ENCODE measurements around the gene CZIB. TPM values are rescaled to one million over a fixed set of nuclear protein-coding genes. Genes with fewer than 3 reads are reported as not detected.

The CZIB gene
- total and polyA plus RNA-seq, 2 of the 13 experiments (the other 11 are each of a cell fraction or from before 2014, with no cell fraction given), result 49.2 to 67.0 TPM

DNA sequence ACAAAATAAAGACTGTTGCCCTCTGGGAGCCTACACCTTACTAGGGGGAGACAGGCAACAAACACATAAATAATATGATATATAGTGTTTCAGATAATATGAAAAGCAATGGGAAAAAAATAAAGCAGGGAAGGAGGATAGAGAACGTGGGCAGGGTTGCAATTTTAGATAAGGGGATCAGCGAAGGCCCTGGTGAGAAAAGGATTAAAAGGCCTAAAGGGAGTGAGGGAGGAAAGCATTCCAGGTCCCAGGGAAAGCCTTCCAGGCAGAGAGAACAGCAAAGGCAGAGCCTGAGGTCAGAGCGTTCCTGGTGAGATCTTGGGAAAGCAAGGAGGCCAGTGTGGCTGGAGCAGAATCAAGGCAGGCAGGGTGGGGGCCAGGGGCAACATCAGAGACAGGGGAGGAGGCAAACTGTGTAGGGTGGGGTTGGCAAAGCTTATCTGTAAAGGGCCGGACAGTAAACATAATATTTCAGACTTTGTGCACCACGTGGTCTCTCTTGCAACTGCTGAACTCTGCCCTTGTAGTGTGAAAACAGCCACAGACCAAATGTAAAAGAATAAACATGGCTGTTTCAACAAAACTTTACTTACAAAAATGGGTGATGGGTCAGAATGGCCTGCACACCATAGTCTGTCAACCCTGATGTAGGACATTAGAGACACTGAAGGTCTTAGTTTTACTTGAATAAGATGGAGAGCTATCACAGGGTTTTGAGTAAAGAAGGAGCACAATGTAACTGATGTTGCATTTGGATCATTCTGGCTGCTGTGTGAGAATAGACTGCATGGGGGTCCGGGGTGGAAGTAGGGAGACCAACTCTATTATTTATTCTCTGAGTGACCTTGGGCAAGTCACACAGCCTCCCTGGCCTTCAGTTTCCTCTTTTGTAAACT lies 37.1 kb downstream of the CZIB start (continued):
- TF ChIP-seq, protein P1, sequence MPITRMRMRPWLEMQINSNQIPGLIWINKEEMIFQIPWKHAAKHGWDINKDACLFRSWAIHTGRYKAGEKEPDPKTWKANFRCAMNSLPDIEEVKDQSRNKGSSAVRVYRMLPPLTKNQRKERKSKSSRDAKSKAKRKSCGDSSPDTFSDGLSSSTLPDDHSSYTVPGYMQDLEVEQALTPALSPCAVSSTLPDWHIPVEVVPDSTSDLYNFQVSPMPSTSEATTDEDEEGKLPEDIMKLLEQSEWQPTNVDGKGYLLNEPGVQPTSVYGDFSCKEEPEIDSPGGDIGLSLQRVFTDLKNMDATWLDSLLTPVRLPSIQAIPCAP (CRISPR knock-in tag; IDR thresholded peaks at IDR 0.05; ENCODE audit: low read depth), result no peak
- TF ChIP-seq, protein P2, sequence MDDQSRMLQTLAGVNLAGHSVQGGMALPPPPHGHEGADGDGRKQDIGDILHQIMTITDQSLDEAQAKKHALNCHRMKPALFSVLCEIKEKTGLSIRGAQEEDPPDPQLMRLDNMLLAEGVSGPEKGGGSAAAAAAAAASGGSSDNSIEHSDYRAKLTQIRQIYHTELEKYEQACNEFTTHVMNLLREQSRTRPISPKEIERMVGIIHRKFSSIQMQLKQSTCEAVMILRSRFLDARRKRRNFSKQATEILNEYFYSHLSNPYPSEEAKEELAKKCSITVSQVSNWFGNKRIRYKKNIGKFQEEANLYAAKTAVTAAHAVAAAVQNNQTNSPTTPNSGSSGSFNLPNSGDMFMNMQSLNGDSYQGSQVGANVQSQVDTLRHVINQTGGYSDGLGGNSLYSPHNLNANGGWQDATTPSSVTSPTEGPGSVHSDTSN (CRISPR knock-in tag; IDR thresholded peaks at IDR 0.05; ENCODE audit: borderline replicate concordance), result no peak
- TF ChIP-seq, protein P3, sequence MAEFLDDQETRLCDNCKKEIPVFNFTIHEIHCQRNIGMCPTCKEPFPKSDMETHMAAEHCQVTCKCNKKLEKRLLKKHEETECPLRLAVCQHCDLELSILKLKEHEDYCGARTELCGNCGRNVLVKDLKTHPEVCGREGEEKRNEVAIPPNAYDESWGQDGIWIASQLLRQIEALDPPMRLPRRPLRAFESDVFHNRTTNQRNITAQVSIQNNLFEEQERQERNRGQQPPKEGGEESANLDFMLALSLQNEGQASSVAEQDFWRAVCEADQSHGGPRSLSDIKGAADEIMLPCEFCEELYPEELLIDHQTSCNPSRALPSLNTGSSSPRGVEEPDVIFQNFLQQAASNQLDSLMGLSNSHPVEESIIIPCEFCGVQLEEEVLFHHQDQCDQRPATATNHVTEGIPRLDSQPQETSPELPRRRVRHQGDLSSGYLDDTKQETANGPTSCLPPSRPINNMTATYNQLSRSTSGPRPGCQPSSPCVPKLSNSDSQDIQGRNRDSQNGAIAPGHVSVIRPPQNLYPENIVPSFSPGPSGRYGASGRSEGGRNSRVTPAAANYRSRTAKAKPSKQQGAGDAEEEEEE (CRISPR knock-in tag; IDR thresholded peaks at IDR 0.05; ENCODE audit: borderline replicate concordance), result no peak
- TF ChIP-seq, protein P4, sequence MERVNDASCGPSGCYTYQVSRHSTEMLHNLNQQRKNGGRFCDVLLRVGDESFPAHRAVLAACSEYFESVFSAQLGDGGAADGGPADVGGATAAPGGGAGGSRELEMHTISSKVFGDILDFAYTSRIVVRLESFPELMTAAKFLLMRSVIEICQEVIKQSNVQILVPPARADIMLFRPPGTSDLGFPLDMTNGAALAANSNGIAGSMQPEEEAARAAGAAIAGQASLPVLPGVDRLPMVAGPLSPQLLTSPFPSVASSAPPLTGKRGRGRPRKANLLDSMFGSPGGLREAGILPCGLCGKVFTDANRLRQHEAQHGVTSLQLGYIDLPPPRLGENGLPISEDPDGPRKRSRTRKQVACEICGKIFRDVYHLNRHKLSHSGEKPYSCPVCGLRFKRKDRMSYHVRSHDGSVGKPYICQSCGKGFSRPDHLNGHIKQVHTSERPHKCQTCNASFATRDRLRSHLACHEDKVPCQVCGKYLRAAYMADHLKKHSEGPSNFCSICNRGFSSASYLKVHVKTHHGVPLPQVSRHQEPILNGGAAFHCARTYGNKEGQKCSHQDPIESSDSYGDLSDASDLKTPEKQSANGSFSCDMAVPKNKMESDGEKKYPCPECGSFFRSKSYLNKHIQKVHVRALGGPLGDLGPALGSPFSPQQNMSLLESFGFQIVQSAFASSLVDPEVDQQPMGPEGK (CRISPR knock-in tag; IDR thresholded peaks at IDR 0.05), result peak; percentile 100
- TF ChIP-seq ZNF776 (CRISPR knock-in tag; IDR thresholded peaks at IDR 0.05) (no peak), FOXC1 (CRISPR knock-in tag; IDR thresholded peaks at IDR 0.05; ENCODE audit: borderline replicate concordance) (peak; percentile 50; the same call in 1 of the 2 replicates), ZKSCAN5 (CRISPR knock-in tag; IDR thresholded peaks at IDR 0.05) (no peak), ARNT2 (CRISPR knock-in tag; IDR thresholded peaks at IDR 0.05; ENCODE audit: low read depth) (peak; percentile 72; the same call in 1 of the 2 replicates), ZNF724P (CRISPR knock-in tag; IDR thresholded peaks at IDR 0.05; ENCODE audit: borderline replicate concordance) (no peak), ZNF761 (CRISPR knock-in tag; conservative IDR thresholded peaks at IDR 0.05) (peak; percentile 77; the same call in 1 of the 2 replicates), PRPF4 (IDR thresholded peaks at IDR 0.05; ENCODE audit: low read depth, low read length, poor library complexity, severe bottlenecking) (no peak), ZNF207 (IDR thresholded peaks at IDR 0.05; ENCODE audit: borderline replicate concordance) (no peak), ZNF7 (CRISPR knock-in tag; IDR thresholded peaks at IDR 0.05) (no peak)
- TF ChIP-seq, protein P5, sequence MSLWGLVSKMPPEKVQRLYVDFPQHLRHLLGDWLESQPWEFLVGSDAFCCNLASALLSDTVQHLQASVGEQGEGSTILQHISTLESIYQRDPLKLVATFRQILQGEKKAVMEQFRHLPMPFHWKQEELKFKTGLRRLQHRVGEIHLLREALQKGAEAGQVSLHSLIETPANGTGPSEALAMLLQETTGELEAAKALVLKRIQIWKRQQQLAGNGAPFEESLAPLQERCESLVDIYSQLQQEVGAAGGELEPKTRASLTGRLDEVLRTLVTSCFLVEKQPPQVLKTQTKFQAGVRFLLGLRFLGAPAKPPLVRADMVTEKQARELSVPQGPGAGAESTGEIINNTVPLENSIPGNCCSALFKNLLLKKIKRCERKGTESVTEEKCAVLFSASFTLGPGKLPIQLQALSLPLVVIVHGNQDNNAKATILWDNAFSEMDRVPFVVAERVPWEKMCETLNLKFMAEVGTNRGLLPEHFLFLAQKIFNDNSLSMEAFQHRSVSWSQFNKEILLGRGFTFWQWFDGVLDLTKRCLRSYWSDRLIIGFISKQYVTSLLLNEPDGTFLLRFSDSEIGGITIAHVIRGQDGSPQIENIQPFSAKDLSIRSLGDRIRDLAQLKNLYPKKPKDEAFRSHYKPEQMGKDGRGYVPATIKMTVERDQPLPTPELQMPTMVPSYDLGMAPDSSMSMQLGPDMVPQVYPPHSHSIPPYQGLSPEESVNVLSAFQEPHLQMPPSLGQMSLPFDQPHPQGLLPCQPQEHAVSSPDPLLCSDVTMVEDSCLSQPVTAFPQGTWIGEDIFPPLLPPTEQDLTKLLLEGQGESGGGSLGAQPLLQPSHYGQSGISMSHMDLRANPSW (CRISPR knock-in tag; IDR thresholded peaks at IDR 0.05; ENCODE audit: borderline replicate concordance), result peak; percentile 72; the same call in 1 of the 2 replicates
- TF ChIP-seq, protein P6, sequence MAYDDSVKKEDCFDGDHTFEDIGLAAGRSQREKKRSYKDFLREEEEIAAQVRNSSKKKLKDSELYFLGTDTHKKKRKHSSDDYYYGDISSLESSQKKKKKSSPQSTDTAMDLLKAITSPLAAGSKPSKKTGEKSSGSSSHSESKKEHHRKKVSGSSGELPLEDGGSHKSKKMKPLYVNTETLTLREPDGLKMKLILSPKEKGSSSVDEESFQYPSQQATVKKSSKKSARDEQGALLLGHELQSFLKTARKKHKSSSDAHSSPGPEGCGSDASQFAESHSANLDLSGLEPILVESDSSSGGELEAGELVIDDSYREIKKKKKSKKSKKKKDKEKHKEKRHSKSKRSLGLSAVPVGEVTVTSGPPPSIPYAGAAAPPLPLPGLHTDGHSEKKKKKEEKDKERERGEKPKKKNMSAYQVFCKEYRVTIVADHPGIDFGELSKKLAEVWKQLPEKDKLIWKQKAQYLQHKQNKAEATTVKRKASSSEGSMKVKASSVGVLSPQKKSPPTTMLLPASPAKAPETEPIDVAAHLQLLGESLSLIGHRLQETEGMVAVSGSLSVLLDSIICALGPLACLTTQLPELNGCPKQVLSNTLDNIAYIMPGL (CRISPR knock-in tag; IDR thresholded peaks at IDR 0.05; ENCODE audit: borderline replicate concordance in 1 of 2, low read depth in 1 of 2), result peak; percentile 69 to 82

Measured in HepG2 (cell line).